Measurements from ENCODE around the gene FOXP1. TPM values are rescaled to one million over a fixed set of nuclear protein-coding genes. Genes with fewer than 3 reads are reported as not detected.

Gene FOXP1
- total RNA-seq, 1 experiment from 2014 or later: 58.4 TPM

DNA sequence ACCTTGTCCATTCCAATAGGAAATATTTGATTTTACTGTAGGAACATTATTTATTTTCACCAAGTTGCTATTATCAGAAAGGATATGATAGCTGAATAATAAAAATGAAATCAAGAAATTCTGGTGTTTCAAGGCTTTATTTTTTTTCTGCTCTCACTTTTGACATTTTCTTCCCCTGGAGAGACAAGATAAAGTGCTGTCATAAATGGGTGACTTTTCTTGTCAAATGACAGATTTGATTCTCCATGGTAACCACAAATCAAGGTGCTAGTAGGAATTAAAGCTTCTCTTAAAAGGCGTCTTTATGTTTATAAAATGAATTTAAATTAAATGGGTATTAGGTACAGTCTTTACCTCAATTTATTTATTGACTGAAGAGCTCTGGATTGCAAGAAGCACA lies 124.6 kb downstream of the FOXP1 start:
- DNase-seq (ENCODE audit: low spot score): no peak
- Histone ChIP-seq H3K9me3 (ENCODE audit: low read depth, low read length, poor library complexity, severe bottlenecking) (no peaks in the 10 kb centered on the region), H3K4me1 (ENCODE audit: insufficient read depth, low read length, poor library complexity, severe bottlenecking) (no peaks in the 10 kb centered on the region), H3K27ac (ENCODE audit: low read depth, low read length, poor library complexity, severe bottlenecking) (no peak overlapping the region), H3K4me3 (ENCODE audit: low read depth, low read length, poor library complexity, severe bottlenecking) (no peak overlapping the region), H3K27me3 (replicated peaks; ENCODE audit: insufficient read depth, low read depth, low read length, poor library complexity) (no peaks in the 10 kb centered on the region), H3K36me3 (ENCODE audit: insufficient read depth, low read length, poor library complexity, severe bottlenecking) (no peaks in the 10 kb centered on the region)
- intact Hi-C loops (cut with micrococcal nuclease; ENCODE audit: unreplicated experiment): no loop called here
- TF ChIP-seq, protein P1, sequence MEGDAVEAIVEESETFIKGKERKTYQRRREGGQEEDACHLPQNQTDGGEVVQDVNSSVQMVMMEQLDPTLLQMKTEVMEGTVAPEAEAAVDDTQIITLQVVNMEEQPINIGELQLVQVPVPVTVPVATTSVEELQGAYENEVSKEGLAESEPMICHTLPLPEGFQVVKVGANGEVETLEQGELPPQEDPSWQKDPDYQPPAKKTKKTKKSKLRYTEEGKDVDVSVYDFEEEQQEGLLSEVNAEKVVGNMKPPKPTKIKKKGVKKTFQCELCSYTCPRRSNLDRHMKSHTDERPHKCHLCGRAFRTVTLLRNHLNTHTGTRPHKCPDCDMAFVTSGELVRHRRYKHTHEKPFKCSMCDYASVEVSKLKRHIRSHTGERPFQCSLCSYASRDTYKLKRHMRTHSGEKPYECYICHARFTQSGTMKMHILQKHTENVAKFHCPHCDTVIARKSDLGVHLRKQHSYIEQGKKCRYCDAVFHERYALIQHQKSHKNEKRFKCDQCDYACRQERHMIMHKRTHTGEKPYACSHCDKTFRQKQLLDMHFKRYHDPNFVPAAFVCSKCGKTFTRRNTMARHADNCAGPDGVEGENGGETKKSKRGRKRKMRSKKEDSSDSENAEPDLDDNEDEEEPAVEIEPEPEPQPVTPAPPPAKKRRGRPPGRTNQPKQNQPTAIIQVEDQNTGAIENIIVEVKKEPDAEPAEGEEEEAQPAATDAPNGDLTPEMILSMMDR (conservative IDR thresholded peaks at IDR 0.05; ENCODE audit: low read depth, low read length): no peak
- no peak for TF ChIP-seq EZH2 (IDR thresholded peaks at IDR 0.05; ENCODE audit: borderline replicate concordance, low read depth, low read length, poor library complexity, severe bottlenecking)
- ChIA-PET CTCF (interaction anchor here (0.6 kb wide), 1 partner anchor 213 kb away, joined by 6 read pairs; no protein-coding TSS in a partner anchor), POLR2A (ENCODE audit: low non-redundant PET) (no interaction called here)
- no TSS peak for BruUV-seq (replicated peaks)

DNA sequence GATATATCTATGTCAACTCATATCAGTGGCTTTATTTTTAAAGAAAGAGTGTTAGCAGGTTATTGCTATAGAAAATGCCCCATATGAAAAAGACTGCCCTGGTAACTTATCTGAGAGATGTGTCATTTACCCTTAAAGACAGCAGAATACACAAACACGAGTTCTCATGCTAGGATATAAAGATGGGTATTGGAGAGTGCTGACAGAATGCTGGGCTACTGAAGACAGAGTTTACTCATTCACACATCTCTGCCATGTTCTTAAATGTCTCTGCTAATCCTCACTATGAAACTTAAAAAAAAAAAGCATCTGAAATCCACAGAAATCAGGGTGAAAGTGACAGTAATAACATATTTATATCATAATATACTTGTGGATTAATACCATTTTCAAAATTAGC lies 126.7 kb downstream of the FOXP1 start:
- Histone ChIP-seq H3K27ac (ENCODE audit: low read depth, low read length, poor library complexity, severe bottlenecking) (no peak overlapping the region), H3K4me3 (ENCODE audit: low read depth, low read length, poor library complexity, severe bottlenecking) (no peak overlapping the region), H3K27me3 (replicated peaks; ENCODE audit: insufficient read depth, low read depth, low read length, poor library complexity) (no peaks in the 10 kb centered on the region), H3K9me3 (ENCODE audit: low read depth, low read length, poor library complexity, severe bottlenecking) (no peaks in the 10 kb centered on the region), H3K4me1 (ENCODE audit: insufficient read depth, low read length, poor library complexity, severe bottlenecking) (no peaks in the 10 kb centered on the region), H3K36me3 (ENCODE audit: insufficient read depth, low read length, poor library complexity, severe bottlenecking) (no peaks in the 10 kb centered on the region)
- TF ChIP-seq, protein P1 (conservative IDR thresholded peaks at IDR 0.05; ENCODE audit: low read depth, low read length): no peak
- no peak for TF ChIP-seq EZH2 (IDR thresholded peaks at IDR 0.05; ENCODE audit: borderline replicate concordance, low read depth, low read length, poor library complexity, severe bottlenecking)
- POLR2A ChIA-PET (ENCODE audit: low non-redundant PET): no interaction called here
- no TSS peak for BruUV-seq (replicated peaks)
- no peak for DNase-seq (ENCODE audit: low spot score)
- intact Hi-C loops (cut with micrococcal nuclease; ENCODE audit: unreplicated experiment): no loop called here
- CTCF ChIA-PET: no interaction called here

DNA sequence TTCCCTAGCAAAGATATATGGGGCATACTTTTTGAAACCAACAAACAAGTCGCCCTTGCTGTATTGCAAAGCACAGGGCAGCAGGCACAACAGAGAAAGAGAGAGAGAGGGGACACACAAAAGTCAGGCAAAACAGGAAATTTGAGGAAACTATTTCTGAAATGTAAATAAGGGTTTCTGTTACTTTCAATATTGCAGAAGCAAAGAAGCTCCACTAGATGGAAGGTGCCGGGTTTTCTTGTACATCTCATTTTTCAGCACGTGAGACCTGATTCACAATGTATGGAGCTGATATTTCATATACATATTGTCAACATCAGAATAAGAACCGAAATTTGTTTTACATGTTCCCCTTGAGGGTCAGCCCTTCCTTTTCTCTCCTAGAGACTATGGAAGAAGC lies 127.4 kb downstream of the FOXP1 start:
- no peak for DNase-seq (ENCODE audit: low spot score)
- no peak overlapping the region for H3K27ac ChIP-seq (ENCODE audit: low read depth, low read length, poor library complexity, severe bottlenecking)
- intact Hi-C loops (cut with micrococcal nuclease; ENCODE audit: unreplicated experiment): no loop called here
- no peaks in the 10 kb centered on the region for H3K9me3 ChIP-seq (ENCODE audit: low read depth, low read length, poor library complexity, severe bottlenecking)
- TF ChIP-seq EZH2 (IDR thresholded peaks at IDR 0.05; ENCODE audit: borderline replicate concordance, low read depth, low read length, poor library complexity, severe bottlenecking): no peak
- TF ChIP-seq, protein P1 (conservative IDR thresholded peaks at IDR 0.05; ENCODE audit: low read depth, low read length): no peak
- no peaks in the 10 kb centered on the region for H3K27me3 ChIP-seq (replicated peaks; ENCODE audit: insufficient read depth, low read depth, low read length, poor library complexity)
- H3K4me3 ChIP-seq (ENCODE audit: low read depth, low read length, poor library complexity, severe bottlenecking): no peak overlapping the region
- POLR2A ChIA-PET (ENCODE audit: low non-redundant PET): no interaction called here
- no peaks in the 10 kb centered on the region for H3K4me1 ChIP-seq (ENCODE audit: insufficient read depth, low read length, poor library complexity, severe bottlenecking)
- BruUV-seq (replicated peaks): no TSS peak
- CTCF ChIA-PET: no interaction called here
- no peaks in the 10 kb centered on the region for H3K36me3 ChIP-seq (ENCODE audit: insufficient read depth, low read length, poor library complexity, severe bottlenecking)
